Endometrial microvascular endothelial cells (primary cell): ENCODE data around the gene DDAH1. TPM values are rescaled to one million over a fixed set of nuclear protein-coding genes. Genes with fewer than 3 reads are reported as not detected.
"Not testable (repeated sequence)": the region's sequence is repeated elsewhere in the genome, so short reads cannot be mapped to it uniquely, and the experiment has no call there.

Experiments used
- in situ Hi-C: cut with HindIII; loops from 2 replicates; pipeline ENCODE4 v1.10.0; 2017; ENCODE audit warnings: low sequenced_read_pairs, low pct_unique_long_range_greater_than_20kb; ENCODE audit errors: inconsistent ontology term
- total RNA-seq: library from RNA; depleted of rRNA; stranded (reverse); fragments of >200 nt; gene quantifications from one replicate; pipeline ENCODE4 v1.2.3, GENCODE V29; 2015; ENCODE audit errors: inconsistent ontology term

Gene DDAH1
- total RNA-seq, 1 donor from 2014 or later = 50.8 TPM

DNA sequence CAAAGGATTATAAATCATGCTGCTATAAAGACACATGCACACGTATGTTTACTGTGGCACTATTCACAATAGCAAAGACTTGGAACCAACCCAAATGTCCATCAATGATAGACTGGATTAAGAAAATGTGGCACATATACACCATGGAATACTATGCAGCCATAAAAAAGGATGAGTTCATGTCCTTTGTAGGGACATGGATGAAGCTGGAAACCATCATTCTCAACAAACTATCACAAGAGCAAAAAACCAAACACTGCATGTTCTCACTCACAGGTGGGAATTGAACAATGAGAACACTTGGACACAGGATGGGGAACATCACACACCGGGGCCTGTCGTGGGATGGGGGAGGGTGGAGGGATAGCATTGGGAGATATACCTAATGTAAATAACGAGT lies 117.7 kb downstream of the DDAH1 start:
- in situ Hi-C loops = not testable (repeated sequence)

DNA sequence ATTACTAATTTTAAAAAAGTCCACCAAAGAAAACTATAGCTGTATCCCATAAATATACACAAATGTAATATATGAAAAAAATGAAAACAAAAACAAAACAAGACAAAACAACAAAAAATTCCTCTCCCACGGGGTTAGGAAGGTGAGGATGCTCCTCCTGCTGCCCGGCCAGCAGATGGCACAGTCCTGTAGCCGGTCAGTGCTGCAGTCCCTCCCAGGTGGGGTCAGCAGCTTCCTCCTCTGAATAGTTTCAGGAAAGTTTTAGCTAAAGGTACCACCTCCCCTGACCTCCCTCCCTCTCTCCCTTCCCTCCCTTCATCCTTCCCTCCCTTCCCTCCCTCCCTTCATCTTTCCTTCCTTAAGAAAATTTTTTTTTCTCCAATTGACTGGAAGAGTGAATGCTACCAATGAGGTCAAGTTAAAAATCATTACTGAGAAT lies 120.7 kb downstream of the DDAH1 start:
- in situ Hi-C loops = no loop called here

DNA sequence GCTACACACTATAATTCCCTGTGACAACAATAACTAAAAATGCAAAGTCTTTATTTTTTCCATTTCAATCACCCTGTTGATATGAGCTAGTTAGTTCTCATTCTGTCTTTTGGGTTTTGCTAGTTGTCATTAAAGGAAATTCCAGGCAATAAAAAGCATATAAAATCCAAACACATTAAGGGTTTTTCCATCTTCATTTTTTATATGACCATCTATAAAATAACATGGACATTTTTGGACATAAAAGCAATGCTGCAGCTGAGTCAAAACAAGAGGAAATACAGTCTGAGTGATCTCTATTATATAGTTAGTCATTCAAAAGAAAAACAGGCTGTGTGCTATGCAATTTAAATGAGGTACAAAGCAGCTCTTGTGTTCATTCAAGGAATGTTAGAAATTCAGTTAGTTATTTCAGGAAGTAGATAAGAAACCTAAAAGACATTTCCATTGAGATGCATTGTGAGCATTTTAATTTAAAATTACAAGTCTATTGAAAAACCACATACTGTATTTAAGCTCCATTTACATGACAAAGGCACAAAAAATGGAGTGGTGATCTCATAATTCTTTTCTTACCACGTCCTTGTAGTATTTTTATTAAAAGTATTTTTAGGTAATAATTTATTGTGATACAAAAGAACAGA lies 121.2 kb downstream of the DDAH1 start:
- in situ Hi-C loops = no loop called here

- in situ Hi-C loops = no loop called here
Measured at GRCh38 chr1:85343213-85343611, 121.7 kb downstream of the DDAH1 start.

DNA sequence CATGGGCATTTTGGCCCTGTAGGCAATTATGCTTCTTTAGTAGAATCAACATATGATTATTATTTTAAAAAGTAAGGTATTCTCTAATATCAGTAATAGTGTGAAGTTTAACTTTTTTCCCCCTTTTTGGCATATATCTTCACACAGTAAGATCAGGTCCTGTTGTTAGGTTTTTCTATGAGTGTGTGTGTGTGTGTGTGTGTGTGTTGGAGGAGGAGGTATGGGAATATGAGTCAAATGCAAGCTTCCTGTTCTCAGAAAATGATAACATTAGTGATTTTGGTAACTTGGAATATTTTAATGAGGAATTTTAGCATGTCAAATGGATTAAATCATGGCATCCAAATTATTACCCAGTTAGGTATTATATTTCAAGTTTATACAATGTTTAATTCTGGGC lies 122.8 kb downstream of the DDAH1 start:
- in situ Hi-C loops = no loop called here

GRCh38 chr1:85340427-85340826 lies 124.5 kb downstream of the DDAH1 start:
- in situ Hi-C loops = no loop called here

GRCh38 chr1:85339656-85340399 lies 125.1 kb downstream of the DDAH1 start:
- in situ Hi-C loops = no loop called here

DNA sequence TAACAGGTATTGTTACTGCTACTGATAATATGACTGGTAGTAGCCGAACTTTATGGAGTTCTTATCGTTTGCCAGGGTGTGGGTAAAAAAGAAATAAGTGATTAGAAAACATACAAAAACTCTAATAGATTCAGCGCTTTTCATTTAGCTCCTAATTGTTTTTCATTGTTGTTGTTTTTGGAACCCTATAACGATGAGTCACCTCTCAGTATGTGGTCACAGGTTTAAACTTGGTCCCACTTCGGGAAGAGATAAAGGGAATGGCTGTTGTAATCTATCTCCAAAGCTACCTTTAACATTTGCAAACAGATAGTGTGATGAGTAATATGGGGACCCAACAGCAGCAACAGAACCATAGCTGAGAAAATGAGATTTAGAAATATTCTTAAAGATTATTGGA lies 125.9 kb downstream of the DDAH1 start:
- in situ Hi-C loops = no loop called here

DNA sequence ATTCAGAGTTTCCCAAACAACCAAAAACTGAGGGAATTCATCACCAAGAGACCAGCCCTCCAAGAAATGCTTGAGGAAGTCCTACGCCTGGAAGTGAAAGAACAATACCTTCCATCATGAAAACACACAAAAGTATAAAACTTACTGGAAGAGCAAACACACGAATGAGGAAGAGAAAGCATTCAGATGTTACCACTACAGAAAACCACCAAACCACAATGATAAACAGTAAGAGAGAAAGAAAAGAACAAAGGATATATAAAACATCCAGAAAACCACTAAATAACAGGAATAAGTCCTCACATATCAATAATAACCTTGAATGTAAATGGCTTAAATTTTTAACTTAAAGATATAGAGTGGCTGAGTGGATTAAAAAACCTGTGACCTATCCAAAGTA lies 130.0 kb downstream of the DDAH1 start:
- in situ Hi-C loops = no loop called here

DNA sequence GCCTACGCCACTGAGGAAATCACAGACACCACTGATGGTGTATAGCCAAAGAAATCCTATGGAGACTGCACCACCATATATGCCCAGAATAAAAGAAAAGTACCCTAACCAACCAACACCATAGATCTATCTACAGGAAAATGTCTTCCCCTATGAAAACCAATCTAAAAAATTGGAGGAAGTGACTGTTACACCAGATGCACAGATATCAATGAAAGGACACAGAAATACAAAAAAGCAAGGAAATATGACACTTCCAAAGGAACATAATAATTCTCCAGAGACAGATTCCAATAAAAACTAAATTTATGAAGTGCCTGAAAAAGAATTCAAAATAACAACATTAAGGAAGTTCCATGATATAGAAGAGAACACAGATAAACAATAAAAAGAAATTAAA lies 131.8 kb downstream of the DDAH1 start:
- in situ Hi-C loops = no loop called here

GRCh38 chr1:85332575-85332974 lies 132.4 kb downstream of the DDAH1 start:
- in situ Hi-C loops = no loop called here

DNA sequence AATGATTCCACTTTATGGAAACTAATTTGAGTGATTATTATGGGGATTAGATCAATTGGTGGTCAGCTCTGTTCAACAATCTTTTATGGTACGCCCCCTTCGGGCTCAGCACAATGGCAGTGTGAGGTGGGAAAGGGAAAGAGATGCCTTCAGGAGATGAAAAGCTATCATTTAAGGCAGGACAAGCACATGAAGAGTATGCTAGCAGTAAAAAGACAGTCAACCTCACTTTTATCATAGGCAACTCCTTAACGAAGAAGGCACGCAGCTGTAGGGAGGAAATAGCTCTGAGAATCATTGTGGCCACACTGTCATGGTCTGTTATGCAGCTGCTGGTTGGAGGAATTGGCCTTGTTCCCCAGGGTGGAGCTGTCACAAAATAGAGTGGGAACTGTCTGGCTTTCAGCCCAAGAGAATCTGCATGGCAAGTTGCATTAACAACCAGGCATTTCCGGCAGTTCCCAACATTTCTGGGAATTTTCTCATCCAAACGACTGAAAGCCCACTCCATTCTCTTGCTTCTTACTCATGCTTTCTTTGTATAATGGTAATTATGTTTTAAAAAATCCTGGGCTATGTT lies 134.2 kb downstream of the DDAH1 start:
- in situ Hi-C loops = no loop called here

GRCh38 chr1:85330214-85330631 lies 134.7 kb downstream of the DDAH1 start:
- in situ Hi-C loops = no loop called here

DNA sequence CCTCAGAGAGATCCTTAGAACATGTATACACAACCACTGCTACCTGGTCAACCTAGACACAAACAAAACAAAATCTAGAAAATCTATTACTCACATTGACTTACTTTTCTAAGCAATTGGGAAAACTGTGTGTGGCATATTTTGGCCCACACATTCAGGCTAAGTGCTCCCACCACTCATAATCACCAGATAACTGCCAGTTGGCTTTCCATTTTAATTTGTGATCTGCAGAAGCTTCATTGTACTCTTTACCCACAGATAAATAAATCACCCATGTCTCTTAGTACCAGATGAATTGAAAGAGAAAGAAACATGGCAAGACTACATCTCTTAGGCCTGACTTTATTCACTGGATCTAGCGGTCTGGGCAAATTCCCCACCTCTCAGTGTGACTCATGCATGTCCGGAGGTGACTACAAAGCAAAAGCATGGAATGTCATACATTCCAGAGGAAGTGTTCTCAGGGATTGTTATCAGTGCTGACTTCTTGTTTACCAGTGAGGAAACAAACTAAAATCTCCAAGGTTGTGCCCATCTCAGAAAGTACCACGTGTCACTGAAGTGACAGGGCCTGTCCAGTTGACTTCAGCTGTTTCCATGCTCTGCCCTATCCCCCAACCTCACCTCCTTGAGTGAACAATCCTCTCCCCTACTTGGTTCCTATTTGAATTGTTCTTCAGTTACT lies 136.1 kb downstream of the DDAH1 start:
- in situ Hi-C loops = no loop called here

DNA sequence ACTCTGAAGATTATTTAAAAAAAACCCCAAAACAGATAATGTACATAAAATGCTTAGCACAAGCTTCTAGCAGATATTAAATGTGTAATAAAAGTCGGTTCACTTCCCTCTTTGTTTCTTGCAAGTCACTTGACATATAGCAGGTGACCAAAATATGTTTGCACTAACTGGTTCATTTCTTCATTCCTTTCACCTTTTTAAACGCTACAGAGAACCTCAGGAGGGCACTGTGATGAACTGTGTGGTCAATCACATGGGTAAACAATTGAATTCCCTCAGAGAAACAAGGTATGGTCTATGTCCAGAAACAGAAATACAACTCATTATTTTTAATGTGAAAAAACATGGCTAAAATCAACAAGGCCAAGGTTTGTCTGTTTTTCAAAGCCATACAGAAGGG lies 137.2 kb downstream of the DDAH1 start:
- in situ Hi-C loops = no loop called here

- in situ Hi-C loops = no loop called here
Measured at GRCh38 chr1:85326851-85327250, 138.1 kb downstream of the DDAH1 start.

DNA sequence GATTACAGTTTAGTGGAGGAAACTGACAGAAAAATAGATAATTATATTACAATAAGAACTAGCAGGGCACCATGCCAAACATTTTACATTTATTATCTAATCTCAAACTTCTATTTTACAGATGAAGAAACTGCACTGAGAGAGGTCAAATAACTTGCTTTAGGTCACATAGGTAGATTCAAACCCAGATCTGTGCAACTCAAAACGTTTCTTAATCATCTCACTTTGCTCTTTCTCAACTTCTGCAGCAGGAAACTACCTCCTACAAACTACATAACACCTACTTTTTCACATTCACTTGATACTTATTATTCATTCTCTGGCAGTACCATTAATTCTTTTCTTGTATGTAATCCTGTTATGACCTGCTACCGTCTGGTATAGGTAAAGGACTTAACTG lies 138.6 kb downstream of the DDAH1 start:
- in situ Hi-C loops = no loop called here

- in situ Hi-C loops = no loop called here
Measured at GRCh38 chr1:85325920-85326319, 139.0 kb downstream of the DDAH1 start.

- in situ Hi-C loops = no loop called here
Measured at GRCh38 chr1:85323770-85324169, 141.2 kb downstream of the DDAH1 start.

- in situ Hi-C loops = no loop called here
Measured at GRCh38 chr1:85322655-85323054, 142.3 kb downstream of the DDAH1 start.
